Stimulated activated CD4-positive, alpha-beta T cell treated with anti-CD3 and anti-CD28 coated beads, Interleukin-12 subunit alpha, Interleukin-12 subunit beta, amount 100 ng/mL, for 48 hours (primary cell): Measurements from ENCODE around the gene PTPRN2.
"Not testable (repeated sequence)": the region's sequence is repeated elsewhere in the genome, so short reads cannot be mapped to it uniquely, and the experiment has no call there.

Experiments
- DNase-seq, 3 donors: peaks; one replicate each; pipeline ENCODE4 v3.0.0-alpha.2; 2020; ENCODE audit warnings: low read depth in 2 of 3, low spot score in 1 of 3

The PTPRN2 gene

GRCh38 chr7:157574120-157574825, 1013.4 kb downstream of the PTPRN2 start:
- no peak for DNase-seq

GRCh38 chr7:157573244-157573643, 1014.4 kb downstream of the PTPRN2 start:
- no peak for DNase-seq

- no peak for DNase-seq
These were observed 1015.0 kb downstream of the PTPRN2 start for GRCh38 chr7:157572622-157573021.

- DNase-seq = no peak
These were observed 1017.0 kb downstream of the PTPRN2 start for GRCh38 chr7:157570531-157571200.

GRCh38 chr7:157569967-157570366, 1017.7 kb downstream of the PTPRN2 start:
- no peak for DNase-seq

- DNase-seq = peak; percentile 26 to 41 (median 28)
These were observed 1018.6 kb downstream of the PTPRN2 start for GRCh38 chr7:157568770-157569584.

GRCh38 chr7:157568106-157568769, 1019.4 kb downstream of the PTPRN2 start:
- no peak for DNase-seq

- DNase-seq = no peak
These were observed 1020.0 kb downstream of the PTPRN2 start for GRCh38 chr7:157567666-157568065.

- DNase-seq = no peak
These were observed 1021.0 kb downstream of the PTPRN2 start for GRCh38 chr7:157566631-157567006.

- DNase-seq = no peak
These were observed 1021.5 kb downstream of the PTPRN2 start for GRCh38 chr7:157565981-157566630.

GRCh38 chr7:157565201-157565626, 1022.4 kb downstream of the PTPRN2 start:
- DNase-seq = no peak

- no peak for DNase-seq
These were observed 1023.0 kb downstream of the PTPRN2 start for GRCh38 chr7:157564517-157565177.

- not testable (repeated sequence) for DNase-seq
These were observed 1024.0 kb downstream of the PTPRN2 start for GRCh38 chr7:157563467-157564135.

- not testable (repeated sequence) for DNase-seq
These were observed 1024.9 kb downstream of the PTPRN2 start for GRCh38 chr7:157562522-157563398.

GRCh38 chr7:157561816-157562410, 1025.7 kb downstream of the PTPRN2 start:
- no peak for DNase-seq

- DNase-seq = no peak
These were observed 1026.2 kb downstream of the PTPRN2 start for GRCh38 chr7:157561523-157561785.

- no peak for DNase-seq
These were observed 1026.7 kb downstream of the PTPRN2 start for GRCh38 chr7:157560710-157561522.

GRCh38 chr7:157560258-157560654, 1027.4 kb downstream of the PTPRN2 start:
- DNase-seq = no peak
